Aortic smooth muscle cell (primary cell): Measurements from ENCODE around the gene VAPB. TPM values are rescaled to one million over a fixed set of nuclear protein-coding genes. Genes with fewer than 3 reads are reported as not detected.

Experiments
- total RNA-seq: library from RNA; depleted of rRNA; stranded (reverse); fragments of >200 nt; gene quantifications from 2 replicates; pipeline ENCODE4 v1.2.3, GENCODE V29; 2014

Gene VAPB, protein sequence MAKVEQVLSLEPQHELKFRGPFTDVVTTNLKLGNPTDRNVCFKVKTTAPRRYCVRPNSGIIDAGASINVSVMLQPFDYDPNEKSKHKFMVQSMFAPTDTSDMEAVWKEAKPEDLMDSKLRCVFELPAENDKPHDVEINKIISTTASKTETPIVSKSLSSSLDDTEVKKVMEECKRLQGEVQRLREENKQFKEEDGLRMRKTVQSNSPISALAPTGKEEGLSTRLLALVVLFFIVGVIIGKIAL
- 13.5 and 22.5 TPM in 2 replicates for total RNA-seq

GRCh38 chr20:58388882-58389323 is at the start of gene VAPB:
TSS of gene VAPB (plus strand) at chr20:58389229. CDS start at chr20:58389460, 231 bp downstream.

Other genes starting within 250 kb of the VAPB start
- not detected in 2 replicates for gene ANKRD60, start 160.6 kb upstream of the VAPB start, total RNA-seq
- gene RAB22A, start 79.5 kb upstream of the VAPB start, total RNA-seq, result 16.6 and 17.9 TPM in 2 replicates
- 2.4 and 2.9 TPM in 2 replicates for gene APCDD1L, start 126.2 kb downstream of the VAPB start, total RNA-seq